Astrocyte (in vitro differentiated cells and primary cell): ENCODE results near the gene SECISBP2.

ENCODE experiments used
- CTCF ChIP-seq: IDR thresholded peaks from 2 replicates; pipeline ENCODE4 v1.5.1; 2011; ENCODE audit warnings: low read depth, mild to moderate bottlenecking, inconsistent platforms, low read length, moderate library complexity; ENCODE audit not compliant: insufficient read depth
- EZH2 ChIP-seq: IDR thresholded peaks from 2 replicates; pipeline ENCODE4 v1.6.1; 2012; ENCODE audit warnings: mild to moderate bottlenecking, low read length, inconsistent platforms; ENCODE audit not compliant: insufficient read depth

DNA sequence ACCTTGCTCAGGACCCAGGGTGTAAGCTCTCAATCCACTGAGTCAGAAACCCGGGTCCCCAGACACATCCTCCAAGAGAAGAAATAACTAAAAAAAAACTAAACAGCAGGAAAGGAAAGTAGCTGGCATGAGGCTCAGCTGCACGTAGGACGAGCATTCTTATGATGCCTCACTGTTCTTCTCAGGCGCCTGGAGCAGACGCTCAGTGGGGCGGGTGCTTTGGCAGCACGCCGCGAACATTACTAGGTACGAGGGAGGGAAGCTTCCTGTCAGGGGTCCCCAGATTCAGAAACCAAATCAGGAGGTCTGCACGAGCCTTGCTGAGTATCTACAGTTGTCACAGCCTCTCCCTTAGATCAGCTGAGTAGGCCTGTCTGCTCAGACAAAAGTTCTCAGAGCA lies 85.8 kb downstream of the SECISBP2 start:
- TF ChIP-seq CTCF: no peak
- no peak for TF ChIP-seq EZH2
